ENCODE measurements around the gene MRPL12. TPM values are rescaled to one million over a fixed set of nuclear protein-coding genes. Genes with fewer than 3 reads are reported as not detected.
A peak's percentile ranks its signal among the peaks of the same experiment; 100 is the strongest.

MRPL12 gene
- total and polyA plus RNA-seq, 2 of the 13 experiments (the other 11 are each of a cell fraction or from before 2014, with no cell fraction given) = 39.1 to 94.1 TPM

GRCh38 chr17:81722184-81723120, 19.3 kb downstream of the MRPL12 start (continued):
- TF ChIP-seq, protein P1, sequence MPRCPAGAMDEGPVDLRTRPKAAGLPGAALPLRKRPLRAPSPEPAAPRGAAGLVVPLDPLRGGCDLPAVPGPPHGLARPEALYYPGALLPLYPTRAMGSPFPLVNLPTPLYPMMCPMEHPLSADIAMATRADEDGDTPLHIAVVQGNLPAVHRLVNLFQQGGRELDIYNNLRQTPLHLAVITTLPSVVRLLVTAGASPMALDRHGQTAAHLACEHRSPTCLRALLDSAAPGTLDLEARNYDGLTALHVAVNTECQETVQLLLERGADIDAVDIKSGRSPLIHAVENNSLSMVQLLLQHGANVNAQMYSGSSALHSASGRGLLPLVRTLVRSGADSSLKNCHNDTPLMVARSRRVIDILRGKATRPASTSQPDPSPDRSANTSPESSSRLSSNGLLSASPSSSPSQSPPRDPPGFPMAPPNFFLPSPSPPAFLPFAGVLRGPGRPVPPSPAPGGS (CRISPR knock-in tag; IDR thresholded peaks at IDR 0.05) = 0 out of 2 replicates have a peak, but pooled peaks have one; percentile 66
- TF ChIP-seq MYNN (CRISPR knock-in tag; IDR thresholded peaks at IDR 0.05; ENCODE audit: low read depth) (no peak), KLF11 (CRISPR knock-in tag; IDR thresholded peaks at IDR 0.05) (0 out of 2 replicates have a peak, but pooled peaks have one; percentile 45), POLR2A (IDR thresholded peaks at IDR 0.05; ENCODE audit: insufficient read depth in 1 of 2, low read depth in 2 of 2, low read length in 2 of 2) (peak; percentile 16 to 81; a peak in 2 of 4 replicates), ATF7 (IDR thresholded peaks at IDR 0.05) (no peak), ATF7 (CRISPR knock-in tag; IDR thresholded peaks at IDR 0.05) (no peak), SMAD1 (CRISPR knock-in tag; IDR thresholded peaks at IDR 0.05; ENCODE audit: borderline replicate concordance, low read depth) (no peak), ZNF274 (CRISPR knock-in tag; IDR thresholded peaks at IDR 0.05) (0 out of 2 replicates have a peak, but pooled peaks have one; percentile 58), CCAR2 (optimal IDR thresholded peaks at IDR 0.05; ENCODE audit: low read depth, low read length) (no peak), FOSL2 (CRISPR knock-in tag; IDR thresholded peaks at IDR 0.05) (no peak), PHB2 (IDR thresholded peaks at IDR 0.05; ENCODE audit: partially characterized antibody) (no peak), MIER3 (CRISPR knock-in tag; IDR thresholded peaks at IDR 0.05; ENCODE audit: borderline replicate concordance) (no peak), ZNF142 (CRISPR knock-in tag; IDR thresholded peaks at IDR 0.05) (0 out of 2 replicates have a peak, but pooled peaks have one; percentile 19)
- TF ChIP-seq, protein P2, sequence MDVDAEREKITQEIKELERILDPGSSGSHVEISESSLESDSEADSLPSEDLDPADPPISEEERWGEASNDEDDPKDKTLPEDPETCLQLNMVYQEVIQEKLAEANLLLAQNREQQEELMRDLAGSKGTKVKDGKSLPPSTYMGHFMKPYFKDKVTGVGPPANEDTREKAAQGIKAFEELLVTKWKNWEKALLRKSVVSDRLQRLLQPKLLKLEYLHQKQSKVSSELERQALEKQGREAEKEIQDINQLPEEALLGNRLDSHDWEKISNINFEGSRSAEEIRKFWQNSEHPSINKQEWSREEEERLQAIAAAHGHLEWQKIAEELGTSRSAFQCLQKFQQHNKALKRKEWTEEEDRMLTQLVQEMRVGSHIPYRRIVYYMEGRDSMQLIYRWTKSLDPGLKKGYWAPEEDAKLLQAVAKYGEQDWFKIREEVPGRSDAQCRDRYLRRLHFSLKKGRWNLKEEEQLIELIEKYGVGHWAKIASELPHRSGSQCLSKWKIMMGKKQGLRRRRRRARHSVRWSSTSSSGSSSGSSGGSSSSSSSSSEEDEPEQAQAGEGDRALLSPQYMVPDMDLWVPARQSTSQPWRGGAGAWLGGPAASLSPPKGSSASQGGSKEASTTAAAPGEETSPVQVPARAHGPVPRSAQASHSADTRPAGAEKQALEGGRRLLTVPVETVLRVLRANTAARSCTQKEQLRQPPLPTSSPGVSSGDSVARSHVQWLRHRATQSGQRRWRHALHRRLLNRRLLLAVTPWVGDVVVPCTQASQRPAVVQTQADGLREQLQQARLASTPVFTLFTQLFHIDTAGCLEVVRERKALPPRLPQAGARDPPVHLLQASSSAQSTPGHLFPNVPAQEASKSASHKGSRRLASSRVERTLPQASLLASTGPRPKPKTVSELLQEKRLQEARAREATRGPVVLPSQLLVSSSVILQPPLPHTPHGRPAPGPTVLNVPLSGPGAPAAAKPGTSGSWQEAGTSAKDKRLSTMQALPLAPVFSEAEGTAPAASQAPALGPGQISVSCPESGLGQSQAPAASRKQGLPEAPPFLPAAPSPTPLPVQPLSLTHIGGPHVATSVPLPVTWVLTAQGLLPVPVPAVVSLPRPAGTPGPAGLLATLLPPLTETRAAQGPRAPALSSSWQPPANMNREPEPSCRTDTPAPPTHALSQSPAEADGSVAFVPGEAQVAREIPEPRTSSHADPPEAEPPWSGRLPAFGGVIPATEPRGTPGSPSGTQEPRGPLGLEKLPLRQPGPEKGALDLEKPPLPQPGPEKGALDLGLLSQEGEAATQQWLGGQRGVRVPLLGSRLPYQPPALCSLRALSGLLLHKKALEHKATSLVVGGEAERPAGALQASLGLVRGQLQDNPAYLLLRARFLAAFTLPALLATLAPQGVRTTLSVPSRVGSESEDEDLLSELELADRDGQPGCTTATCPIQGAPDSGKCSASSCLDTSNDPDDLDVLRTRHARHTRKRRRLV (CRISPR knock-in tag; IDR thresholded peaks at IDR 0.05) = 0 out of 2 replicates have a peak, but pooled peaks have one; percentile 28
- TF ChIP-seq, protein P3, sequence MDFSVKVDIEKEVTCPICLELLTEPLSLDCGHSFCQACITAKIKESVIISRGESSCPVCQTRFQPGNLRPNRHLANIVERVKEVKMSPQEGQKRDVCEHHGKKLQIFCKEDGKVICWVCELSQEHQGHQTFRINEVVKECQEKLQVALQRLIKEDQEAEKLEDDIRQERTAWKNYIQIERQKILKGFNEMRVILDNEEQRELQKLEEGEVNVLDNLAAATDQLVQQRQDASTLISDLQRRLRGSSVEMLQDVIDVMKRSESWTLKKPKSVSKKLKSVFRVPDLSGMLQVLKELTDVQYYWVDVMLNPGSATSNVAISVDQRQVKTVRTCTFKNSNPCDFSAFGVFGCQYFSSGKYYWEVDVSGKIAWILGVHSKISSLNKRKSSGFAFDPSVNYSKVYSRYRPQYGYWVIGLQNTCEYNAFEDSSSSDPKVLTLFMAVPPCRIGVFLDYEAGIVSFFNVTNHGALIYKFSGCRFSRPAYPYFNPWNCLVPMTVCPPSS (IDR thresholded peaks at IDR 0.05) = no peak

Data from HepG2 (cell line).